HEK293 (cell line): Measurements from ENCODE around the gene PI4KB.

Experiments
- CTCF ChIA-PET: fragments of 350-600 bp; formaldehyde crosslinking; extraction: SDS; loops from one replicate; lab custom pipeline; 2021; ENCODE audit warnings: antibody characterized with exemption; lab: Yijun Ruan, JAX
- POLR2A ChIA-PET: fragments of 300-600 bp; formaldehyde crosslinking; extraction: SDS; loops from one replicate; lab custom pipeline; 2020; ENCODE audit warnings: antibody characterized with exemption, inconsistent platforms; lab: Yijun Ruan, JAX
- H3K27ac ChIP-seq: fragments of 200-500 bp; sonication (Bioruptor generic); 2 replicates; pipeline ENCODE4 v1.5.1; 2014; ENCODE audit warnings: low read depth, low read length, control low read depth, inconsistent platforms; ENCODE audit errors: extremely low read depth
- H3K36me3 ChIP-seq, 2 experiments: fragments of 200-500 bp in 1 of 2; sonication (Bioruptor generic) in 1 of 2; 1 replicate in 1 of 2; 2 replicates in 1 of 2; pipeline ENCODE4 v1.5.1; 2014 to 2017; ENCODE audit warnings: inconsistent platforms in 2 of 2, low read length in 2 of 2; ENCODE audit not compliant: control insufficient read depth in 2 of 2, insufficient read depth in 1 of 2
- H3K4me1 ChIP-seq: fragments of 200-500 bp; sonication (Bioruptor generic); 2 replicates; pipeline ENCODE4 v1.5.1; 2014; ENCODE audit warnings: mild to moderate bottlenecking, low read length, inconsistent platforms; ENCODE audit not compliant: control insufficient read depth, insufficient read depth
- H3K4me3 ChIP-seq: 2 replicates; pipeline ENCODE4 v1.5.1; 2011; ENCODE audit warnings: low read depth, mild to moderate bottlenecking, control low read depth, low read length, moderate library complexity
- H3K9me3 ChIP-seq: fragments of 200-500 bp; sonication (Bioruptor generic); 2 replicates; pipeline ENCODE4 v1.5.1; 2014; ENCODE audit warnings: low read depth, low read length, inconsistent platforms; ENCODE audit not compliant: control insufficient read depth, insufficient read depth
- GLI2 ChIP-seq: fragments of 450-650 bp; formaldehyde crosslinking; IDR thresholded peaks from 2 replicates; pipeline ENCODE4; 2017; ENCODE audit warnings: missing biosample characterization, missing genetic modification characterization, low read depth, borderline replicate concordance
- IKZF3 ChIP-seq: fragments of 450-650 bp; IDR thresholded peaks from 2 replicates; pipeline ENCODE4 v1.5.0; 2018; ENCODE audit warnings: missing biosample characterization, mild to moderate bottlenecking, missing genetic modification characterization, moderate library complexity
- KLF16 ChIP-seq: fragments of 450-650 bp; formaldehyde crosslinking; IDR thresholded peaks from 2 replicates; pipeline ENCODE4 v1.5.1; 2017; ENCODE audit warnings: missing biosample characterization, missing genetic modification characterization
- SALL2 ChIP-seq: fragments of 450-650 bp; formaldehyde crosslinking; IDR thresholded peaks from 2 replicates; pipeline ENCODE4 v1.5.0; 2017; ENCODE audit warnings: missing biosample characterization, mild to moderate bottlenecking, missing genetic modification characterization, borderline replicate concordance
- ZBTB20 ChIP-seq: fragments of 450-650 bp; formaldehyde crosslinking; IDR thresholded peaks from 2 replicates; pipeline ENCODE4 v1.5.1; 2016; ENCODE audit warnings: missing biosample characterization, missing genetic modification characterization
- ZNF140 ChIP-seq: fragments of 450-650 bp; formaldehyde crosslinking; IDR thresholded peaks from 2 replicates; pipeline ENCODE4 v1.5.1; 2016; ENCODE audit warnings: missing biosample characterization, missing genetic modification characterization
- ZNF184 ChIP-seq: fragments of 450-650 bp; IDR thresholded peaks from 2 replicates; pipeline ENCODE4 v1.5.1; 2018; ENCODE audit warnings: missing biosample characterization, mild to moderate bottlenecking, missing genetic modification characterization
- ZNF292 ChIP-seq: fragments of 450-650 bp; formaldehyde crosslinking; IDR thresholded peaks from 2 replicates; pipeline ENCODE4 v1.5.1; 2016; ENCODE audit warnings: low read depth, missing biosample characterization, missing genetic modification characterization, borderline replicate concordance
- ZNF350 ChIP-seq: fragments of 450-650 bp; formaldehyde crosslinking; IDR thresholded peaks from 2 replicates; pipeline ENCODE4 v1.5.0; 2017; ENCODE audit warnings: missing biosample characterization, mild to moderate bottlenecking, missing genetic modification characterization
- ZNF416 ChIP-seq: fragments of 450-650 bp; formaldehyde crosslinking; IDR thresholded peaks from 2 replicates; pipeline ENCODE4 v1.5.1; 2016; ENCODE audit warnings: missing biosample characterization, missing genetic modification characterization
- ZNF48 ChIP-seq: fragments of 450-650 bp; formaldehyde crosslinking; IDR thresholded peaks from 2 replicates; pipeline ENCODE4 v1.5.1; 2016; ENCODE audit warnings: missing biosample characterization, missing genetic modification characterization
- ZNF549 ChIP-seq: fragments of 450-650 bp; IDR thresholded peaks from 2 replicates; pipeline ENCODE4 v1.5.1; 2018; ENCODE audit warnings: missing biosample characterization, missing genetic modification characterization, mild to moderate bottlenecking, inconsistent platforms, moderate library complexity
- ZNF660 ChIP-seq: fragments of 450-650 bp; IDR thresholded peaks from 2 replicates; pipeline ENCODE4 v1.5.1; 2018; ENCODE audit warnings: missing biosample characterization, mild to moderate bottlenecking, missing genetic modification characterization
- ZNF701 ChIP-seq: fragments of 450-650 bp; formaldehyde crosslinking; IDR thresholded peaks from 2 replicates; pipeline ENCODE4 v1.5.1; 2016; ENCODE audit warnings: missing biosample characterization, missing genetic modification characterization
- ZNF768 ChIP-seq: fragments of 450-650 bp; formaldehyde crosslinking; IDR thresholded peaks from 2 replicates; pipeline ENCODE4 v1.5.1; 2018; ENCODE audit warnings: missing biosample characterization, mild to moderate bottlenecking, missing genetic modification characterization
- TF ChIP-seq, protein P1 (sequence below): fragments of 450-650 bp; formaldehyde crosslinking; IDR thresholded peaks from 2 replicates; pipeline ENCODE4 v1.5.1; 2016; ENCODE audit warnings: missing biosample characterization, missing genetic modification characterization, low read depth
- TF ChIP-seq, protein P2 (sequence below): fragments of 450-650 bp; formaldehyde crosslinking; IDR thresholded peaks from 2 replicates; pipeline ENCODE4 v1.5.1; 2017; ENCODE audit warnings: missing biosample characterization, missing genetic modification characterization
- TF ChIP-seq, protein P3 (sequence below): fragments of 450-650 bp; formaldehyde crosslinking; IDR thresholded peaks from 2 replicates; pipeline ENCODE4; 2016; ENCODE audit warnings: missing biosample characterization, missing genetic modification characterization

Gene PI4KB

DNA sequence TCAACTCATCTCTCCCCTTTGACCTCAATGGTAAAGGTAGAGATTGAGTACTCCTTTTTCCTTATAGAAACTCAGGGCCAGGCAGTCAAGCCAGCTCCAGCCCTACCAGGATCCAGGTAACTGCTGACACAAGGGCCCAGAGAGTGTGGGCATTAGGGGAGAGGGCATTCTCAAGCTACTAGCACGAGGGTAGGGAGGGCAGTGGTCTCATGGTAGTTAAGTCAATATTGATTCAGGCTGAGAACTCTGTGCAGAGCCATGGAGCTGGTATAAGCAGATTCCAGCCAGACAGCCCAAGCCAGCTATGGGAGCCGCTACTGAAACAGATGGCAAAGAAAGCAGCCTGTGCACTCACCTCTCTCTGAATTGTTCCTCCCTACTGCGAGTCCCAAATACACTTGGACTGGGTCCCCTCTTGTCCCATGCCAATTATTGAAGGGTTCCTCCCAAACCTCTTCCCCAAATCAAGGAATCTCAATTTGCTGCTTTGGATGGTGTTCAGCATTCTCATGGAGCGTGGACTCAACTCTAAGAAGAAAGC lies 2.8 kb downstream of the PI4KB start (continued):
- TF ChIP-seq ZNF549 (tag by site-specific recombination) = no peak
- TF ChIP-seq ZNF416 (tag by site-specific recombination) = no peak
- no peak for TF ChIP-seq ZBTB20 (tag by site-specific recombination)
- TF ChIP-seq ZNF292 (tag by site-specific recombination) = no peak
- TF ChIP-seq ZNF48 (tag by site-specific recombination) = no peak

DNA sequence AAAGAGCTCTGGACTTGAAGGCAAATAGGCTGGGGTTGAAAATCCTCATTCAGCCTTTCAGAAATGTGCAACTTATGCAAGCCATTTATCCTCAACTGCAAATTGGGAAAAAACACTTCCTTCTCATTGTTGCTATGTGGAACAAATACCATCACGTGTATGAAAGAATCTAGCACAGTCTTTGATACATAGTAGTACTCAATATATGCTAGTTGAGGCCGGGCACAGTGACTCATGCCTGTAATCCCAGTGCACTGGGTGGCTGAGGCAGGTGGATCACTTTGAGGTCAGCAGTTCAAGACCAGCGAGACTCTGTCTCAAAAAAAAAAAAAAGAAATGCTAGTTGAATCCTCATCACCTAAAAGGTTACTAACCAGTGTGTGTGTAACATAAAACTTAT lies 8.2 kb downstream of the PI4KB start:
- no peaks in the 10 kb centered on the region for H3K9me3 ChIP-seq
- TF ChIP-seq ZNF768 (tag by site-specific recombination) = no peak
- TF ChIP-seq, all 188 proteins: peak for 0
- peaks cover 22 to 83% of the 10 kb centered on the region in 2 experiments for H3K36me3 ChIP-seq
- no peak overlapping the region for H3K27ac ChIP-seq
- H3K4me3 ChIP-seq = no peak overlapping the region
- no peaks in the 10 kb centered on the region for H3K4me1 ChIP-seq
- CTCF ChIA-PET = interaction anchor here (0.9 to 2.3 kb wide), 3 partner anchors 18 to 96 kb away, joined by 3 to 7 read pairs (median 4); no protein-coding TSS in a partner anchor
- POLR2A ChIA-PET = no interaction called here

DNA sequence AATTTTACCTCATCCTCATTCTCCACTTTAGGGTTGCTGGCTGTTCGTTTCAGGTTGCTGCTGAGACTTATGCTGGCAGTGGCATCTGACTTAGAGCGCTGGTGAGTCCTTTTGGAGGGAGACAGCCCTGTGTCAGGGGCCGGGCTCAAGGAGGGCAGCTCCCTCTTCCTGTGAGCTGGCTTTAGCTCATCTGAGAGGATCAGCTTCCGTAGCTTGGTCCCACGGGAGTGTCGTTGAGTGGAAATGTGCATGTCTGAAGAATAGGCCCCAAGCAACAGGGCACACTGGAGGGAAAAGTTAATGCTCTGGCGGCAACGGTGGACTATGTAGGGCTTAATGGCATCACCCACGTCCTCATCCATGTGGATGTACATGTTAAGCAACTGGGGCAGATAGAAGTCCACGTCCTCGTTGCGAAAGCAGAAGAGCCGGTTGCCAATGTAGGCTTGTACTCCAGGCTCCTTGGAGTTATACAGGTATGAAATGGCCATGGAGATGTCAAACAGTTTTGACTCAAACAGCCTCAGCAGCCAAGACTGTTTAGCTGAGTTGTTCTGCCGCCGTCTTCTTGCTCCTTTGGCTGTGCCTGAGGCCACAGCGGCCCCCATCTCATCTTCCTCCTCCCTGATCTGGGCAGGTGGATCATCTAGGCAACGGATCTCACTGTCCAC lies 11.5 kb downstream of the PI4KB start:
- Histone ChIP-seq H3K27ac (no peak overlapping the region), H3K4me1 (no peaks in the 10 kb centered on the region), H3K9me3 (no peaks in the 10 kb centered on the region), H3K36me3 (peaks cover 18 to 91% of the 10 kb centered on the region in 2 experiments; a peak in 2 of 3 replicates), H3K4me3 (no peak overlapping the region)
- POLR2A ChIA-PET = interaction anchor here (0.5 to 3.3 kb wide), 3 partner anchors 11 to 100 kb away, joined by 3 to 18 read pairs (median 3); partner anchors contain the start of gene PI4KB
- TF ChIP-seq, protein P1, sequence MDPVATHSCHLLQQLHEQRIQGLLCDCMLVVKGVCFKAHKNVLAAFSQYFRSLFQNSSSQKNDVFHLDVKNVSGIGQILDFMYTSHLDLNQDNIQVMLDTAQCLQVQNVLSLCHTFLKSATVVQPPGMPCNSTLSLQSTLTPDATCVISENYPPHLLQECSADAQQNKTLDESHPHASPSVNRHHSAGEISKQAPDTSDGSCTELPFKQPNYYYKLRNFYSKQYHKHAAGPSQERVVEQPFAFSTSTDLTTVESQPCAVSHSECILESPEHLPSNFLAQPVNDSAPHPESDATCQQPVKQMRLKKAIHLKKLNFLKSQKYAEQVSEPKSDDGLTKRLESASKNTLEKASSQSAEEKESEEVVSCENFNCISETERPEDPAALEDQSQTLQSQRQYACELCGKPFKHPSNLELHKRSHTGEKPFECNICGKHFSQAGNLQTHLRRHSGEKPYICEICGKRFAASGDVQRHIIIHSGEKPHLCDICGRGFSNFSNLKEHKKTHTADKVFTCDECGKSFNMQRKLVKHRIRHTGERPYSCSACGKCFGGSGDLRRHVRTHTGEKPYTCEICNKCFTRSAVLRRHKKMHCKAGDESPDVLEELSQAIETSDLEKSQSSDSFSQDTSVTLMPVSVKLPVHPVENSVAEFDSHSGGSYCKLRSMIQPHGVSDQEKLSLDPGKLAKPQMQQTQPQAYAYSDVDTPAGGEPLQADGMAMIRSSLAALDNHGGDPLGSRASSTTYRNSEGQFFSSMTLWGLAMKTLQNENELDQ = no peak
- TF ChIP-seq SALL2 (tag by site-specific recombination) (no peak), ZNF184 (tag by site-specific recombination) (no peak), IKZF3 (no peak), ZNF140 (tag by site-specific recombination) (no peak), KLF16 (tag by site-specific recombination) (no peak), ZNF350 (tag by site-specific recombination) (no peak), ZNF701 (tag by site-specific recombination) (no peak), ZNF660 (tag by site-specific recombination) (no peak), GLI2 (tag by site-specific recombination) (no peak)
- TF ChIP-seq, protein P2, sequence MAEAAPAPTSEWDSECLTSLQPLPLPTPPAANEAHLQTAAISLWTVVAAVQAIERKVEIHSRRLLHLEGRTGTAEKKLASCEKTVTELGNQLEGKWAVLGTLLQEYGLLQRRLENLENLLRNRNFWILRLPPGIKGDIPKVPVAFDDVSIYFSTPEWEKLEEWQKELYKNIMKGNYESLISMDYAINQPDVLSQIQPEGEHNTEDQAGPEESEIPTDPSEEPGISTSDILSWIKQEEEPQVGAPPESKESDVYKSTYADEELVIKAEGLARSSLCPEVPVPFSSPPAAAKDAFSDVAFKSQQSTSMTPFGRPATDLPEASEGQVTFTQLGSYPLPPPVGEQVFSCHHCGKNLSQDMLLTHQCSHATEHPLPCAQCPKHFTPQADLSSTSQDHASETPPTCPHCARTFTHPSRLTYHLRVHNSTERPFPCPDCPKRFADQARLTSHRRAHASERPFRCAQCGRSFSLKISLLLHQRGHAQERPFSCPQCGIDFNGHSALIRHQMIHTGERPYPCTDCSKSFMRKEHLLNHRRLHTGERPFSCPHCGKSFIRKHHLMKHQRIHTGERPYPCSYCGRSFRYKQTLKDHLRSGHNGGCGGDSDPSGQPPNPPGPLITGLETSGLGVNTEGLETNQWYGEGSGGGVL (tag by site-specific recombination) = no peak
- TF ChIP-seq, protein P3, sequence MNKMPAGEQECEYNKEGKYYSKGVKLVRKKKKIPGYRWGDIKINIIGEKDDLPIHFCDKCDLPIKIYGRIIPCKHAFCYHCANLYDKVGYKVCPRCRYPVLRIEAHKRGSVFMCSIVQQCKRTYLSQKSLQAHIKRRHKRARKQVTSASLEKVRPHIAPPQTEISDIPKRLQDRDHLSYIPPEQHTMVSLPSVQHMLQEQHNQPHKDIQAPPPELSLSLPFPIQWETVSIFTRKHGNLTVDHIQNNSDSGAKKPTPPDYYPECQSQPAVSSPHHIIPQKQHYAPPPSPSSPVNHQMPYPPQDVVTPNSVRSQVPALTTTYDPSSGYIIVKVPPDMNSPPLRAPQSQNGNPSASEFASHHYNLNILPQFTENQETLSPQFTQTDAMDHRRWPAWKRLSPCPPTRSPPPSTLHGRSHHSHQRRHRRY = no peak
- CTCF ChIA-PET = interaction anchor here (1.9 kb wide), 1 partner anchor 14 kb away, joined by 5 read pairs; no protein-coding TSS in a partner anchor
